Endothelial cell of umbilical vein (primary cell): ENCODE measurements around the gene FBXO3. TPM values are rescaled to one million over a fixed set of nuclear protein-coding genes. Genes with fewer than 3 reads are reported as not detected.
A peak's percentile ranks its signal among the peaks of the same experiment; 100 is the strongest.

Source experiments
- BruUV-seq: library from RNA; stranded (reverse); fragments of 400-500 nt; replicated peaks from 2 replicates; lab custom pipeline; 2021; lab: Mats Ljungman, UMichigan
- CTCF ChIA-PET: fragments of 300-600, 350-600 bp; sonication (Branson Sonifier 250); formaldehyde crosslinking; loops from one replicate; lab custom pipeline; 2021; ENCODE audit warnings: antibody characterized with exemption, inconsistent platforms; lab: Charles Lee
- POLR2A ChIA-PET: fragments of 300-600, 350-600 bp; sonication (Branson Sonifier 250); formaldehyde crosslinking; loops from one replicate; lab custom pipeline; 2021; ENCODE audit warnings: antibody characterized with exemption, inconsistent platforms; lab: Charles Lee
- DNase-seq: peaks from one replicate; pipeline ENCODE4 v3.0.0-alpha.2; 2011; ENCODE audit warnings: low read depth, low spot score
- FAIRE-seq: peaks from 2 replicates; lab custom pipeline; 2011; peaks lifted over from hg19 to GRCh38; lab: Jason Lieb, UNC
- H2AFZ ChIP-seq: 2 replicates; pipeline ENCODE4 v1.6.0; 2012; ENCODE audit warnings: low read depth, low read length, control low read depth, inconsistent platforms
- H3K27ac ChIP-seq: 2 replicates; pipeline ENCODE4 v1.5.1; 2011; ENCODE audit warnings: low read depth, mild to moderate bottlenecking, control low read depth, low read length, moderate library complexity; ENCODE audit not compliant: insufficient read depth
- H3K27me3 ChIP-seq, 2 experiments: 2 replicates each; pipeline versions ENCODE4 v1.6.0 to v1.6.1; 2011; ENCODE audit warnings: low read length in 2 of 2, mixed read lengths in 1 of 2; ENCODE audit not compliant: control insufficient read depth in 2 of 2, insufficient read depth in 2 of 2
- H3K36me3 ChIP-seq, 2 experiments: 2 replicates in 1 of 2; 3 replicates in 1 of 2; pipeline ENCODE4 v1.5.1; 2011; ENCODE audit warnings: low read length in 2 of 2, mild to moderate bottlenecking in 1 of 2, moderate library complexity in 1 of 2; ENCODE audit not compliant: control insufficient read depth in 2 of 2, insufficient read depth in 2 of 2; ENCODE audit errors: extremely low read depth in 1 of 2
- H3K4me1 ChIP-seq: 3 replicates; pipeline ENCODE4 v1.5.1; 2011; ENCODE audit warnings: mild to moderate bottlenecking, low read length; ENCODE audit not compliant: control insufficient read depth, insufficient read depth; ENCODE audit errors: extremely low read depth
- H3K4me2 ChIP-seq: 2 replicates; pipeline ENCODE4 v1.6.1; 2011; ENCODE audit warnings: low read length, control low read depth, mixed read lengths; ENCODE audit not compliant: insufficient read depth
- H3K4me3 ChIP-seq, 3 experiments: fragments of 200-600 bp in 1 of 3; sonication (generic), shearing (Covaris generic) in 1 of 3; replicated peaks in 1 of 3; 2 replicates each; pipeline ENCODE4 v1.5.1; 2011 to 2016; ENCODE audit warnings: control low read depth in 3 of 3, low read length in 3 of 3, mild to moderate bottlenecking in 2 of 3, inconsistent platforms in 1 of 3, low read depth in 1 of 3, moderate library complexity in 1 of 3; ENCODE audit not compliant: insufficient read depth in 1 of 3
- H3K79me2 ChIP-seq: 2 replicates; pipeline ENCODE4 v1.6.0; 2012; ENCODE audit warnings: low read length, inconsistent platforms; ENCODE audit not compliant: control insufficient read depth, insufficient read depth
- H3K9ac ChIP-seq: replicated peaks from 2 replicates; pipeline ENCODE3; 2011; ENCODE audit warnings: low read length, control low read depth; ENCODE audit not compliant: insufficient read depth; ENCODE audit errors: extremely low read depth
- H3K9me1 ChIP-seq: replicated peaks from 3 replicates; pipeline ENCODE4 v1.6.0; 2011; ENCODE audit warnings: mild to moderate bottlenecking, low read length; ENCODE audit not compliant: control insufficient read depth, insufficient read depth; ENCODE audit errors: extremely low read depth
- H3K9me3 ChIP-seq: replicated peaks from 2 replicates; pipeline ENCODE4 v1.5.1; 2012; ENCODE audit warnings: low read length, inconsistent platforms; ENCODE audit not compliant: control insufficient read depth, insufficient read depth
- H4K20me1 ChIP-seq: replicated peaks from 2 replicates; pipeline ENCODE3; 2011; ENCODE audit warnings: mild to moderate bottlenecking, low read length; ENCODE audit not compliant: control insufficient read depth, insufficient read depth; ENCODE audit errors: extremely low read depth
- EZH2 ChIP-seq: IDR thresholded peaks from 2 replicates; pipeline ENCODE4 v1.6.1; 2012; ENCODE audit warnings: borderline replicate concordance, low read depth, mild to moderate bottlenecking, moderate library complexity, low read length, inconsistent platforms; ENCODE audit not compliant: severe bottlenecking
- FOS ChIP-seq: IDR thresholded peaks from 2 replicates; pipeline ENCODE4 v1.6.1; 2011; ENCODE audit warnings: mild to moderate bottlenecking, low read length, moderate library complexity, borderline replicate concordance; ENCODE audit not compliant: insufficient read depth
- GATA2 ChIP-seq: IDR thresholded peaks from 2 replicates; pipeline ENCODE4 v1.7.0; 2011; ENCODE audit warnings: low read depth, mild to moderate bottlenecking, moderate library complexity, mixed read lengths, low read length; ENCODE audit not compliant: insufficient read length, insufficient read depth
- JUN ChIP-seq: IDR thresholded peaks from 2 replicates; pipeline ENCODE4 v1.6.1; 2011; ENCODE audit warnings: borderline replicate concordance, low read depth; ENCODE audit not compliant: insufficient read length, insufficient read depth
- MYC ChIP-seq: IDR thresholded peaks from one replicate; pipeline ENCODE4 v1.6.1; 2011; ENCODE audit warnings: mild to moderate bottlenecking, low read depth, low read length
- POLR2A ChIP-seq: IDR thresholded peaks from 2 replicates; pipeline ENCODE4 v1.6.1; 2012; ENCODE audit warnings: low read depth, mild to moderate bottlenecking, control low read depth, low read length
- dilution Hi-C: fragments of 300-500 bp; cut with MboI; formaldehyde crosslinking; loops from one replicate; pipeline ENCODE4 v1.15.0; 2019; ENCODE audit warnings: low sequenced_read_pairs; ENCODE audit not compliant: extremely low pct_ligation_motif_present
- intact Hi-C: fragments of 100-400 bp; cut with micrococcal nuclease; formaldehyde crosslinking; loops from one replicate; pipeline ENCODE4 v1.10.0; 2022
- polyA plus RNA-seq, 4 experiments: library from polyadenylated mRNA; depleted of rRNA in 3 of 4; stranded (reverse) in 3 of 4; unstranded in 1 of 4; fragments of >200 nt; gene quantifications; 2 replicates each; pipeline versions ENCODE4 v1.2.1 to v1.2.3, GENCODE V29; 2011 to 2012; ENCODE audit warnings: missing spikeins in 1 of 4
- total RNA-seq: library from RNA; stranded (reverse); gene quantifications from 2 replicates; pipeline ENCODE4 v1.2.3, GENCODE V29; 2021
- TF ChIP-seq, protein P1 (sequence below): IDR thresholded peaks from 2 replicates; pipeline ENCODE4 v1.6.1; 2011; ENCODE audit not compliant: insufficient read depth, insufficient read length
- TF ChIP-seq, protein P2 (sequence below), 2 donors: IDR thresholded peaks; 1 replicate in 1 of 2; 2 replicates in 1 of 2; pipeline ENCODE4 v1.5.1; 2011; ENCODE audit warnings: low read length in 2 of 2, mild to moderate bottlenecking in 2 of 2, moderate library complexity in 2 of 2, control low read depth in 1 of 2, inconsistent platforms in 1 of 2, low read depth in 1 of 2; ENCODE audit not compliant: insufficient read depth in 1 of 2; ENCODE audit errors: extremely low read depth in 1 of 2

The FBXO3 gene
- total and polyA plus RNA-seq, 2 donors (not counting 3 experiments of a cell fraction or from before 2014, with no cell fraction given): 18.0 to 23.1 TPM

DNA sequence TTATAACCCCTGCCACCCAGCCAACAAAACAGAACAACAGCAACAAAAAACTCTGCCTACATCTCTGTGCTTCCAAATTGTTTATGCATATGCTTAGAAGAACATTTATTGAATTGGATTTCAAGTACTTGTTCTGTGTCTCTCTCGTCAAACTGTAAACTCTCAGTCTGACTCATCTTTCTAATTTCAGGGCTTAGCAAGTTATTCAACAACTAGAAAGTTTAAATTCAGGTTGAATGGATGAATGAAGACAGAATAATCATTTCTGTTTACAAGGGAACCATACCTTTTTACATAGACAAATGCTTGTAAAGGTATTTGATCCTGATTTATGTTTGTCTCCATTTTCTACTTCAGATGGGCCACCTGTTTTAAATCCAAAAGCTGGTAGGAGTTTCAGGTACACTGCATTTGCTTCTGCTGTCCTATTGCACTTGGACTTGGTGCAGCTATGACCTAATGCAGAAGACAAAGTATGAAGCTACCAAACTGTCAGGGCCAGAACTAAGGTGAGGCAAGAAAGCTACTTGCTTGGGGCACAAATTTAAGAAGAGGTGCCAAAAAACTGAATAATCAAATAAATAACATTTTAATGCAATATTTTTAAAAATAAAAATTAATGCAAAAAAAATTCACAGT lies 1.6 kb upstream of the FBXO3 start:
- DNase-seq (no peak), FAIRE-seq (no peak)
- dilution Hi-C loops (no loop called here), intact Hi-C loops (no loop called here)
- no peaks in the 10 kb centered on the region for H3K36me3 ChIP-seq
- no TSS peak for BruUV-seq
- TF ChIP-seq MYC (no peak), POLR2A (no peak), GATA2 (no peak), EZH2 (no peak)
- TF ChIP-seq, protein P1, sequence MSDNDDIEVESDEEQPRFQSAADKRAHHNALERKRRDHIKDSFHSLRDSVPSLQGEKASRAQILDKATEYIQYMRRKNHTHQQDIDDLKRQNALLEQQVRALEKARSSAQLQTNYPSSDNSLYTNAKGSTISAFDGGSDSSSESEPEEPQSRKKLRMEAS: no peak
- peaks cover 28 to 38% of the 10 kb centered on the region in 2 experiments for H3K27me3 ChIP-seq
- peaks cover 12% of the 10 kb centered on the region for H3K4me1 ChIP-seq
- no peaks in the 10 kb centered on the region for H4K20me1 ChIP-seq
- ChIA-PET CTCF (interaction anchor here (0.5 to 1.4 kb wide), 3 partner anchors 33 to 610 kb away, joined by 3 to 4 read pairs (median 4); no protein-coding TSS in a partner anchor), POLR2A (no interaction called here)
- peaks cover 14% of the 10 kb centered on the region for H3K79me2 ChIP-seq
- H3K9ac ChIP-seq: no peak overlapping the region
- H3K9me3 ChIP-seq: no peaks in the 10 kb centered on the region
- H3K4me2 ChIP-seq: no peak overlapping the region
- H3K27ac ChIP-seq: no peak overlapping the region
- H3K4me3 ChIP-seq: no peak overlapping the region
- no peaks in the 10 kb centered on the region for H3K9me1 ChIP-seq
- H2AFZ ChIP-seq: no peak overlapping the region

DNA sequence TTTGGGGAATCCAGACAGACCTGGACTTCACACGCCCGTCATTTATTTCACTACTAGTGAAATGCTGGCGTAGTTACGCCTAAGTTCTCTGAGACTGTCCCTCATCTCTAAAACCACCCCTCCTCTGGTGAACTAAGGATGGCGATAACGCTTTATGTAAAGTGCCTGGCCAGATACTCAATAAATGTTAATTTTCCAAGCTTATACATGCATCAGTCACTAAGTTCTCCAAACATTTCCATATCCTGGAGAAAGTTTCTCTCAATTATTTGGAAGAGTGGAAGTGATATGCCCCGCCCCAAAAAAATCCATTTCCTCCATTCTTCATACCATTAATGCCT lies 1.1 kb upstream of the FBXO3 start:
- no peak for DNase-seq
- H3K4me2 ChIP-seq: no peak overlapping the region
- no peaks in the 10 kb centered on the region for H3K9me1 ChIP-seq
- ChIA-PET POLR2A (no interaction called here), CTCF (interaction anchor here (0.8 to 1.5 kb wide), 4 partner anchors 9 to 300 kb away, joined by 3 to 11 read pairs (median 4); no protein-coding TSS in a partner anchor)
- peaks cover 14% of the 10 kb centered on the region for H3K79me2 ChIP-seq
- no peaks in the 10 kb centered on the region for H3K9me3 ChIP-seq
- H3K4me1 ChIP-seq: peaks cover 12% of the 10 kb centered on the region
- BruUV-seq: no TSS peak
- no peak overlapping the region for H3K9ac ChIP-seq
- no peak overlapping the region for H3K4me3 ChIP-seq
- TF ChIP-seq, protein P2, sequence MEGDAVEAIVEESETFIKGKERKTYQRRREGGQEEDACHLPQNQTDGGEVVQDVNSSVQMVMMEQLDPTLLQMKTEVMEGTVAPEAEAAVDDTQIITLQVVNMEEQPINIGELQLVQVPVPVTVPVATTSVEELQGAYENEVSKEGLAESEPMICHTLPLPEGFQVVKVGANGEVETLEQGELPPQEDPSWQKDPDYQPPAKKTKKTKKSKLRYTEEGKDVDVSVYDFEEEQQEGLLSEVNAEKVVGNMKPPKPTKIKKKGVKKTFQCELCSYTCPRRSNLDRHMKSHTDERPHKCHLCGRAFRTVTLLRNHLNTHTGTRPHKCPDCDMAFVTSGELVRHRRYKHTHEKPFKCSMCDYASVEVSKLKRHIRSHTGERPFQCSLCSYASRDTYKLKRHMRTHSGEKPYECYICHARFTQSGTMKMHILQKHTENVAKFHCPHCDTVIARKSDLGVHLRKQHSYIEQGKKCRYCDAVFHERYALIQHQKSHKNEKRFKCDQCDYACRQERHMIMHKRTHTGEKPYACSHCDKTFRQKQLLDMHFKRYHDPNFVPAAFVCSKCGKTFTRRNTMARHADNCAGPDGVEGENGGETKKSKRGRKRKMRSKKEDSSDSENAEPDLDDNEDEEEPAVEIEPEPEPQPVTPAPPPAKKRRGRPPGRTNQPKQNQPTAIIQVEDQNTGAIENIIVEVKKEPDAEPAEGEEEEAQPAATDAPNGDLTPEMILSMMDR (IDR thresholded peaks at IDR 0.05; ENCODE audit: extremely low read depth in 1 of 2, insufficient read depth in 1 of 2, low read depth in 1 of 2, low read length in 2 of 2): no peak
- no peak for TF ChIP-seq GATA2
- no peak for TF ChIP-seq FOS
- no peak for TF ChIP-seq JUN
- no peak for TF ChIP-seq POLR2A
- no peaks in the 10 kb centered on the region for H4K20me1 ChIP-seq
- dilution Hi-C loops: no loop called here
- no peak overlapping the region for H2AFZ ChIP-seq
- no peaks in the 10 kb centered on the region for H3K36me3 ChIP-seq
- peak; percentile 59 for FAIRE-seq
- intact Hi-C loops: no loop called here
- H3K27ac ChIP-seq: no peak overlapping the region
- H3K27me3 ChIP-seq: peaks cover 25 to 35% of the 10 kb centered on the region in 2 experiments
